Measurements from ENCODE around the gene BAZ2B. TPM values are rescaled to one million over a fixed set of nuclear protein-coding genes. Genes with fewer than 3 reads are reported as not detected.

Gene BAZ2B
- total RNA-seq, 2 experiments from 2014 or later: 3.7 to 11.8 TPM

- H3K4me3 ChIP-seq (ENCODE audit: low read depth, low read length, poor library complexity, severe bottlenecking): no peak overlapping the region
- H3K4me2 ChIP-seq (ENCODE audit: low read length): no peak overlapping the region
- H3K9me2 ChIP-seq (ENCODE audit: insufficient read depth, low read length): no peaks in the 10 kb centered on the region
- H3K9me3 ChIP-seq (ENCODE audit: low read length): no peaks in the 10 kb centered on the region
- no peaks in the 10 kb centered on the region for H4K20me1 ChIP-seq (ENCODE audit: insufficient read depth, low read length)
- TF ChIP-seq EZH2phosphoT487 (IDR thresholded peaks at IDR 0.05; ENCODE audit: borderline replicate concordance, low read depth, low read length): no peak
- TF ChIP-seq CTCF (conservative IDR thresholded peaks at IDR 0.05; ENCODE audit: low read length): no peak
- intact Hi-C loops (cut with micrococcal nuclease; ENCODE audit: unreplicated experiment): no loop called here
- no peak overlapping the region for H3K27ac ChIP-seq (ENCODE audit: low read depth, low read length, poor library complexity, severe bottlenecking)
- BruUV-seq (replicated peaks): no TSS peak
- H3K36me3 ChIP-seq (ENCODE audit: insufficient read depth, low read length): no peaks in the 10 kb centered on the region
- no peak overlapping the region for H2AFZ ChIP-seq (ENCODE audit: low read length)
- ChIA-PET CTCF (ENCODE audit: unreplicated experiment) (no interaction called here), POLR2A (interaction anchor here (0.6 kb wide), 1 partner anchor 92 kb away, joined by 5 read pairs; no protein-coding TSS in a partner anchor)
- DNase-seq (ENCODE audit: low spot score): no peak
- H3K4me1 ChIP-seq (ENCODE audit: insufficient read depth, low read length, poor library complexity, severe bottlenecking): no peaks in the 10 kb centered on the region
- no peaks in the 10 kb centered on the region for H3K79me2 ChIP-seq (ENCODE audit: insufficient read depth, low read depth, low read length)
Observed at GRCh38 chr2:159460227-159460626, 156.1 kb downstream of the BAZ2B start.

GRCh38 chr2:159459279-159459678 is 157.1 kb downstream of the BAZ2B start:
- no peak overlapping the region for H3K4me3 ChIP-seq (ENCODE audit: low read depth, low read length, poor library complexity, severe bottlenecking)
- H3K9me3 ChIP-seq (ENCODE audit: low read length): no peaks in the 10 kb centered on the region
- H2AFZ ChIP-seq (ENCODE audit: low read length): no peak overlapping the region
- no peaks in the 10 kb centered on the region for H4K20me1 ChIP-seq (ENCODE audit: insufficient read depth, low read length)
- DNase-seq (ENCODE audit: low spot score): no peak
- BruUV-seq (replicated peaks): no TSS peak
- H3K4me1 ChIP-seq (ENCODE audit: insufficient read depth, low read length, poor library complexity, severe bottlenecking): no peaks in the 10 kb centered on the region
- intact Hi-C loops (cut with micrococcal nuclease; ENCODE audit: unreplicated experiment): no loop called here
- H3K9me2 ChIP-seq (ENCODE audit: insufficient read depth, low read length): no peaks in the 10 kb centered on the region
- H3K27ac ChIP-seq (ENCODE audit: low read depth, low read length, poor library complexity, severe bottlenecking): no peak overlapping the region
- no peak for TF ChIP-seq EZH2phosphoT487 (IDR thresholded peaks at IDR 0.05; ENCODE audit: borderline replicate concordance, low read depth, low read length)
- TF ChIP-seq CTCF (conservative IDR thresholded peaks at IDR 0.05; ENCODE audit: low read length): no peak
- POLR2A ChIA-PET: interaction anchor here (0.8 kb wide), 1 partner anchor 39 kb away, joined by 3 read pairs; no protein-coding TSS in a partner anchor
- no peak overlapping the region for H3K4me2 ChIP-seq (ENCODE audit: low read length)
- no peaks in the 10 kb centered on the region for H3K79me2 ChIP-seq (ENCODE audit: insufficient read depth, low read depth, low read length)
- CTCF ChIA-PET (ENCODE audit: unreplicated experiment): no interaction called here
- H3K36me3 ChIP-seq (ENCODE audit: insufficient read depth, low read length): no peaks in the 10 kb centered on the region

- intact Hi-C loops (cut with micrococcal nuclease; ENCODE audit: unreplicated experiment): no loop called here
- Histone ChIP-seq H3K27ac (ENCODE audit: low read depth, low read length, poor library complexity, severe bottlenecking) (no peak overlapping the region), H4K20me1 (ENCODE audit: insufficient read depth, low read length) (no peaks in the 10 kb centered on the region), H3K79me2 (ENCODE audit: insufficient read depth, low read depth, low read length) (no peaks in the 10 kb centered on the region), H3K4me2 (ENCODE audit: low read length) (no peak overlapping the region), H3K9me2 (ENCODE audit: insufficient read depth, low read length) (no peaks in the 10 kb centered on the region), H3K36me3 (ENCODE audit: insufficient read depth, low read length) (no peaks in the 10 kb centered on the region), H3K4me3 (ENCODE audit: low read depth, low read length, poor library complexity, severe bottlenecking) (no peak overlapping the region), H3K4me1 (ENCODE audit: insufficient read depth, low read length, poor library complexity, severe bottlenecking) (no peaks in the 10 kb centered on the region), H2AFZ (ENCODE audit: low read length) (no peak overlapping the region), H3K9me3 (ENCODE audit: low read length) (no peaks in the 10 kb centered on the region)
- ChIA-PET POLR2A (no interaction called here), CTCF (ENCODE audit: unreplicated experiment) (no interaction called here)
- no peak for TF ChIP-seq CTCF (conservative IDR thresholded peaks at IDR 0.05; ENCODE audit: low read length)
- no peak for TF ChIP-seq EZH2phosphoT487 (IDR thresholded peaks at IDR 0.05; ENCODE audit: borderline replicate concordance, low read depth, low read length)
- no peak for DNase-seq (ENCODE audit: low spot score)
- no TSS peak for BruUV-seq (replicated peaks)
Observed at GRCh38 chr2:159457589-159457988, 158.8 kb downstream of the BAZ2B start.
